HEK293 (cell line): Measurements from ENCODE around the gene CSF2RB.

ENCODE experiments used
- CTCF ChIA-PET: fragments of 350-600 bp; formaldehyde crosslinking; extraction: SDS; loops from one replicate; lab custom pipeline; 2021; ENCODE audit warnings: antibody characterized with exemption; lab: Yijun Ruan, JAX
- POLR2A ChIA-PET: fragments of 300-600 bp; formaldehyde crosslinking; extraction: SDS; loops from one replicate; lab custom pipeline; 2020; ENCODE audit warnings: antibody characterized with exemption, inconsistent platforms; lab: Yijun Ruan, JAX
- H3K27ac ChIP-seq: fragments of 200-500 bp; sonication (Bioruptor generic); 2 replicates; pipeline ENCODE4 v1.5.1; 2014; ENCODE audit warnings: low read depth, low read length, control low read depth, inconsistent platforms; ENCODE audit errors: extremely low read depth
- H3K36me3 ChIP-seq, 2 experiments: fragments of 200-500 bp in 1 of 2; sonication (Bioruptor generic) in 1 of 2; 1 replicate in 1 of 2; 2 replicates in 1 of 2; pipeline ENCODE4 v1.5.1; 2014 to 2017; ENCODE audit warnings: inconsistent platforms in 2 of 2, low read length in 2 of 2; ENCODE audit not compliant: control insufficient read depth in 2 of 2, insufficient read depth in 1 of 2
- H3K4me1 ChIP-seq: fragments of 200-500 bp; sonication (Bioruptor generic); 2 replicates; pipeline ENCODE4 v1.5.1; 2014; ENCODE audit warnings: mild to moderate bottlenecking, low read length, inconsistent platforms; ENCODE audit not compliant: control insufficient read depth, insufficient read depth
- H3K4me3 ChIP-seq: 2 replicates; pipeline ENCODE4 v1.5.1; 2011; ENCODE audit warnings: low read depth, mild to moderate bottlenecking, control low read depth, low read length, moderate library complexity
- H3K9me3 ChIP-seq: fragments of 200-500 bp; sonication (Bioruptor generic); 2 replicates; pipeline ENCODE4 v1.5.1; 2014; ENCODE audit warnings: low read depth, low read length, inconsistent platforms; ENCODE audit not compliant: control insufficient read depth, insufficient read depth
- GLIS2 ChIP-seq: fragments of 450-650 bp; formaldehyde crosslinking; IDR thresholded peaks from 2 replicates; pipeline ENCODE4 v1.5.1; 2016; ENCODE audit warnings: missing biosample characterization, missing genetic modification characterization
- HOXC10 ChIP-seq: sonication (generic); formaldehyde crosslinking; IDR thresholded peaks from 2 replicates; pipeline ENCODE4 v1.8.1; 2023; ENCODE audit warnings: mild to moderate bottlenecking, missing genetic modification reagents
- PATZ1 ChIP-seq: fragments of 450-650 bp; formaldehyde crosslinking; IDR thresholded peaks from 2 replicates; pipeline ENCODE4 v1.5.1; 2016; ENCODE audit warnings: missing biosample characterization, missing genetic modification characterization
- PRDM6 ChIP-seq: fragments of 450-650 bp; formaldehyde crosslinking; IDR thresholded peaks from 2 replicates; pipeline ENCODE4 v1.5.1; 2017; ENCODE audit warnings: missing biosample characterization, missing genetic modification characterization
- SCRT2 ChIP-seq: fragments of 450-650 bp; formaldehyde crosslinking; IDR thresholded peaks from 2 replicates; pipeline ENCODE4 v1.5.1; 2016; ENCODE audit warnings: missing biosample characterization, missing genetic modification characterization
- SP2 ChIP-seq: fragments of 450-650 bp; formaldehyde crosslinking; IDR thresholded peaks from 2 replicates; pipeline ENCODE4 v1.5.1; 2016; ENCODE audit warnings: missing biosample characterization, missing genetic modification characterization
- SP3 ChIP-seq: fragments of 450-650 bp; formaldehyde crosslinking; IDR thresholded peaks from 2 replicates; pipeline ENCODE4 v1.5.1; 2016; ENCODE audit warnings: missing biosample characterization, missing genetic modification characterization
- YY2 ChIP-seq: fragments of 450-650 bp; formaldehyde crosslinking; IDR thresholded peaks from 2 replicates; pipeline ENCODE4 v1.5.1; 2016; ENCODE audit warnings: missing biosample characterization, missing genetic modification characterization
- ZBTB11 ChIP-seq: fragments of 450-650 bp; formaldehyde crosslinking; conservative IDR thresholded peaks from 2 replicates; pipeline ENCODE4 v1.5.1; 2016; ENCODE audit warnings: low read depth, missing biosample characterization, missing genetic modification characterization
- ZBTB7A ChIP-seq: fragments of 450-650 bp; formaldehyde crosslinking; IDR thresholded peaks from 2 replicates; pipeline ENCODE4 v1.5.1; 2016; ENCODE audit warnings: low read depth, missing biosample characterization, missing genetic modification characterization
- ZFP37 ChIP-seq: fragments of 450-650 bp; formaldehyde crosslinking; IDR thresholded peaks from 2 replicates; pipeline ENCODE4 v1.5.1; 2016; ENCODE audit warnings: missing biosample characterization, missing genetic modification characterization
- ZNF138 ChIP-seq: fragments of 450-650 bp; formaldehyde crosslinking; IDR thresholded peaks from 2 replicates; pipeline ENCODE4 v1.5.1; 2016; ENCODE audit warnings: missing biosample characterization, missing genetic modification characterization, borderline replicate concordance
- ZNF2 ChIP-seq: fragments of 450-650 bp; formaldehyde crosslinking; IDR thresholded peaks from 2 replicates; pipeline ENCODE4 v1.5.1; 2016; ENCODE audit warnings: missing biosample characterization, missing genetic modification characterization
- ZNF211 ChIP-seq: fragments of 450-650 bp; formaldehyde crosslinking; IDR thresholded peaks from 2 replicates; pipeline ENCODE4 v1.5.1; 2016; ENCODE audit warnings: low read depth, missing biosample characterization, missing genetic modification characterization
- ZNF214 ChIP-seq: fragments of 450-650 bp; formaldehyde crosslinking; IDR thresholded peaks from 2 replicates; pipeline ENCODE4 v1.5.1; 2017; ENCODE audit warnings: missing biosample characterization, mild to moderate bottlenecking, missing genetic modification characterization, borderline replicate concordance
- ZNF248 ChIP-seq: fragments of 450-650 bp; formaldehyde crosslinking; IDR thresholded peaks from 2 replicates; pipeline ENCODE4 v1.5.1; 2017; ENCODE audit warnings: missing biosample characterization, missing genetic modification characterization
- ZNF416 ChIP-seq: fragments of 450-650 bp; formaldehyde crosslinking; IDR thresholded peaks from 2 replicates; pipeline ENCODE4 v1.5.1; 2016; ENCODE audit warnings: missing biosample characterization, missing genetic modification characterization
- ZNF488 ChIP-seq: fragments of 450-650 bp; formaldehyde crosslinking; IDR thresholded peaks from 2 replicates; pipeline ENCODE4 v1.5.1; 2016; ENCODE audit warnings: missing biosample characterization, missing genetic modification characterization
- ZNF654 ChIP-seq: fragments of 450-650 bp; formaldehyde crosslinking; IDR thresholded peaks from 2 replicates; pipeline ENCODE4 v1.5.1; 2016; ENCODE audit warnings: low read depth, missing biosample characterization, missing genetic modification characterization
- ZNF660 ChIP-seq: fragments of 450-650 bp; IDR thresholded peaks from 2 replicates; pipeline ENCODE4 v1.5.1; 2018; ENCODE audit warnings: missing biosample characterization, mild to moderate bottlenecking, missing genetic modification characterization
- ZNF677 ChIP-seq: fragments of 450-650 bp; IDR thresholded peaks from 2 replicates; pipeline ENCODE4 v1.5.0; 2018; ENCODE audit warnings: missing biosample characterization, mild to moderate bottlenecking, missing genetic modification characterization, moderate library complexity
- ZSCAN4 ChIP-seq: fragments of 450-650 bp; formaldehyde crosslinking; IDR thresholded peaks from 2 replicates; pipeline ENCODE4 v1.5.1; 2017; ENCODE audit warnings: missing biosample characterization, missing genetic modification characterization

The CSF2RB gene

GRCh38 chr22:36910461-36910860 is 3.0 kb upstream of the CSF2RB start (continued):
- TF ChIP-seq PRDM6 (tag by site-specific recombination) (no peak), ZNF677 (no peak), SP2 (tag by site-specific recombination) (no peak), ZBTB11 (tag by site-specific recombination) (no peak), ZNF214 (tag by site-specific recombination) (no peak), ZNF211 (tag by site-specific recombination) (no peak), ZNF654 (tag by site-specific recombination) (no peak), GLIS2 (tag by site-specific recombination) (no peak)

GRCh38 chr22:36911887-36912661 is 1.4 kb upstream of the CSF2RB start:
- H3K36me3 ChIP-seq, result no peaks in the 10 kb centered on the region
- CTCF ChIA-PET, result interaction anchor here (0.6 to 2.2 kb wide), 3 partner anchors 56 to 216 kb away, joined by 3 to 6 read pairs (median 3); no protein-coding TSS in a partner anchor
- TF ChIP-seq HOXC10 (CRISPR knock-in tag) (no peak), ZNF2 (no peak), ZNF248 (tag by site-specific recombination) (no peak), ZNF138 (tag by site-specific recombination) (no peak), ZNF488 (tag by site-specific recombination) (no peak), ZSCAN4 (tag by site-specific recombination) (no peak), YY2 (no peak), ZBTB7A (tag by site-specific recombination) (no peak), PATZ1 (no peak), ZNF660 (tag by site-specific recombination) (no peak), ZFP37 (tag by site-specific recombination) (no peak), ZNF416 (tag by site-specific recombination) (no peak), SCRT2 (tag by site-specific recombination) (no peak), SP3 (tag by site-specific recombination) (no peak)
- H3K9me3 ChIP-seq, result no peaks in the 10 kb centered on the region
- POLR2A ChIA-PET, result no interaction called here
- H3K4me1 ChIP-seq, result no peaks in the 10 kb centered on the region
- no peak overlapping the region for H3K27ac ChIP-seq
- no peak overlapping the region for H3K4me3 ChIP-seq
